A549 (cell line): ENCODE data around the gene CDK17.

ENCODE experiments used
- CHD2 ChIP-seq: fragments of 150-350 bp; IDR thresholded peaks from 2 replicates; pipeline ENCODE4 v1.6.1; 2014; ENCODE audit warnings: low read length; ENCODE audit not compliant: partially characterized antibody
- HOXB13 ChIP-seq: fragments of 250-450 bp; sonication (Bioruptor Pico); IDR thresholded peaks from 2 replicates; pipeline ENCODE4 v1.5.0; 2020; ENCODE audit warnings: low read depth, mild to moderate bottlenecking, moderate library complexity
- POLR2A ChIP-seq: IDR thresholded peaks from 2 replicates; pipeline ENCODE4 v1.6.1; 2012; ENCODE audit warnings: mild to moderate bottlenecking, low read length
- RAD21 ChIP-seq, 2 experiments: fragments of >200 bp in 1 of 2; sonication (Bioruptor Twin) in 1 of 2; formaldehyde crosslinking in 1 of 2; IDR thresholded peaks in 1 of 2; conservative IDR thresholded peaks in 1 of 2; 2 replicates in 1 of 2; 3 replicates in 1 of 2; pipeline ENCODE4 v1.6.1; 2012 to 2018; ENCODE audit warnings: inconsistent platforms in 1 of 2
- RCOR1 ChIP-seq: fragments of 150-350 bp; IDR thresholded peaks from 2 replicates; pipeline ENCODE4 v1.6.1; 2014; ENCODE audit warnings: antibody characterized with exemption, low read length, low read depth
- TF ChIP-seq, protein P1 (sequence below): fragments of 200-600 bp; sonication (generic); IDR thresholded peaks from 2 replicates; pipeline ENCODE4 v1.6.1; 2016; ENCODE audit warnings: antibody characterized with exemption, mild to moderate bottlenecking, moderate library complexity

DNA sequence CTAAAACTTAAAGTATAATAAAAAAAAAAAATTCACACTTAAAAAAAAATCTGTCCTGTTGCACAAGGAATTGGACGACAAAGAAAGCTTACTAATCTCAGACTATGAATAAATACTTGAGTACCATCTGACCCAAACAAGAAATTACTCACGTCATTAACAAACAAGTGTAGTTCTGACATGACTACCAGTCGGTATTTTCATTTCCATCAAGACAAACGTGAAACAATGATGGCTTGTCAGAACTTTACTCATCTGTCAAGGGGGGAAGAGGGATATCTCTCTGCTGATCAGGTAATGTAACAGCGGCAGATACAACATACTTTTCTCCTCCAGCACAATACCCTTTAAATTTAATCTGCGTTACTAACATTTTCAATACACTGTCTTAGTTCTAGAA, 78.3 kb downstream of the CDK17 start:
- no peak for TF ChIP-seq POLR2A
- TF ChIP-seq RCOR1: no peak
- TF ChIP-seq, protein P1, sequence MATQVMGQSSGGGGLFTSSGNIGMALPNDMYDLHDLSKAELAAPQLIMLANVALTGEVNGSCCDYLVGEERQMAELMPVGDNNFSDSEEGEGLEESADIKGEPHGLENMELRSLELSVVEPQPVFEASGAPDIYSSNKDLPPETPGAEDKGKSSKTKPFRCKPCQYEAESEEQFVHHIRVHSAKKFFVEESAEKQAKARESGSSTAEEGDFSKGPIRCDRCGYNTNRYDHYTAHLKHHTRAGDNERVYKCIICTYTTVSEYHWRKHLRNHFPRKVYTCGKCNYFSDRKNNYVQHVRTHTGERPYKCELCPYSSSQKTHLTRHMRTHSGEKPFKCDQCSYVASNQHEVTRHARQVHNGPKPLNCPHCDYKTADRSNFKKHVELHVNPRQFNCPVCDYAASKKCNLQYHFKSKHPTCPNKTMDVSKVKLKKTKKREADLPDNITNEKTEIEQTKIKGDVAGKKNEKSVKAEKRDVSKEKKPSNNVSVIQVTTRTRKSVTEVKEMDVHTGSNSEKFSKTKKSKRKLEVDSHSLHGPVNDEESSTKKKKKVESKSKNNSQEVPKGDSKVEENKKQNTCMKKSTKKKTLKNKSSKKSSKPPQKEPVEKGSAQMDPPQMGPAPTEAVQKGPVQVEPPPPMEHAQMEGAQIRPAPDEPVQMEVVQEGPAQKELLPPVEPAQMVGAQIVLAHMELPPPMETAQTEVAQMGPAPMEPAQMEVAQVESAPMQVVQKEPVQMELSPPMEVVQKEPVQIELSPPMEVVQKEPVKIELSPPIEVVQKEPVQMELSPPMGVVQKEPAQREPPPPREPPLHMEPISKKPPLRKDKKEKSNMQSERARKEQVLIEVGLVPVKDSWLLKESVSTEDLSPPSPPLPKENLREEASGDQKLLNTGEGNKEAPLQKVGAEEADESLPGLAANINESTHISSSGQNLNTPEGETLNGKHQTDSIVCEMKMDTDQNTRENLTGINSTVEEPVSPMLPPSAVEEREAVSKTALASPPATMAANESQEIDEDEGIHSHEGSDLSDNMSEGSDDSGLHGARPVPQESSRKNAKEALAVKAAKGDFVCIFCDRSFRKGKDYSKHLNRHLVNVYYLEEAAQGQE: no peak
- TF ChIP-seq HOXB13: no peak
- no peak for TF ChIP-seq RAD21 (conservative IDR thresholded peaks at IDR 0.05 in 1 of 2, IDR thresholded peaks at IDR 0.05 in 1 of 2)
- TF ChIP-seq CHD2: no peak
